ENCODE measurements around the gene GCA.

GCA gene

GRCh38 chr2:162337868-162338267 is 6.1 kb upstream of the GCA start:
- Histone ChIP-seq H3K27me3 (ENCODE audit: control insufficient read depth, insufficient read depth, low read length) (peaks cover 2% of the 10 kb centered on the region), H3K9me3 (ENCODE audit: control insufficient read depth, insufficient read depth, low read length) (no peaks in the 10 kb centered on the region), H3K4me1 (ENCODE audit: control insufficient read depth, insufficient read depth, low read length) (no peaks in the 10 kb centered on the region), H3K4me3 (ENCODE audit: low read depth, low read length) (no peak overlapping the region), H3K36me3 (ENCODE audit: control insufficient read depth, insufficient read depth, low read length) (no peaks in the 10 kb centered on the region), H3K9ac (ENCODE audit: low read depth, low read length) (no peak overlapping the region)

- H3K4me1 ChIP-seq (ENCODE audit: control insufficient read depth, insufficient read depth, low read length), result peaks cover 4% of the 10 kb centered on the region
- peaks cover 6% of the 10 kb centered on the region for H3K27me3 ChIP-seq (ENCODE audit: control insufficient read depth, insufficient read depth, low read length)
- no peaks in the 10 kb centered on the region for H3K36me3 ChIP-seq (ENCODE audit: control insufficient read depth, insufficient read depth, low read length)
- H3K9ac ChIP-seq (ENCODE audit: low read depth, low read length), result no peak overlapping the region
- H3K9me3 ChIP-seq (ENCODE audit: control insufficient read depth, insufficient read depth, low read length), result no peaks in the 10 kb centered on the region
- no peak overlapping the region for H3K4me3 ChIP-seq (ENCODE audit: low read depth, low read length)
Observed at GRCh38 chr2:162340822-162341221, 3.1 kb upstream of the GCA start.

GRCh38 chr2:162342321-162342720 is 1.6 kb upstream of the GCA start:
- Histone ChIP-seq H3K9ac (ENCODE audit: low read depth, low read length) (no peak overlapping the region), H3K4me1 (ENCODE audit: control insufficient read depth, insufficient read depth, low read length) (peaks cover 4% of the 10 kb centered on the region), H3K9me3 (ENCODE audit: control insufficient read depth, insufficient read depth, low read length) (no peaks in the 10 kb centered on the region), H3K4me3 (ENCODE audit: low read depth, low read length) (no peak overlapping the region), H3K36me3 (ENCODE audit: control insufficient read depth, insufficient read depth, low read length) (no peaks in the 10 kb centered on the region), H3K27me3 (ENCODE audit: control insufficient read depth, insufficient read depth, low read length) (peaks cover 6% of the 10 kb centered on the region)

GRCh38 chr2:162342841-162343240 is 1.1 kb upstream of the GCA start:
- Histone ChIP-seq H3K9ac (ENCODE audit: low read depth, low read length) (no peak overlapping the region), H3K4me3 (ENCODE audit: low read depth, low read length) (no peak overlapping the region), H3K4me1 (ENCODE audit: control insufficient read depth, insufficient read depth, low read length) (peaks cover 4% of the 10 kb centered on the region), H3K27me3 (ENCODE audit: control insufficient read depth, insufficient read depth, low read length) (peaks cover 6% of the 10 kb centered on the region), H3K36me3 (ENCODE audit: control insufficient read depth, insufficient read depth, low read length) (no peaks in the 10 kb centered on the region), H3K9me3 (ENCODE audit: control insufficient read depth, insufficient read depth, low read length) (no peaks in the 10 kb centered on the region)

GRCh38 chr2:162343492-162343823 is 474 bp upstream of the GCA start:
- Histone ChIP-seq H3K9ac (ENCODE audit: low read depth, low read length) (peak overlapping the region; percentile 19), H3K9me3 (ENCODE audit: control insufficient read depth, insufficient read depth, low read length) (no peaks in the 10 kb centered on the region), H3K4me3 (ENCODE audit: low read depth, low read length) (peak overlapping the region; percentile 69), H3K27me3 (ENCODE audit: control insufficient read depth, insufficient read depth, low read length) (peaks cover 6% of the 10 kb centered on the region), H3K4me1 (ENCODE audit: control insufficient read depth, insufficient read depth, low read length) (peaks cover 4% of the 10 kb centered on the region), H3K36me3 (ENCODE audit: control insufficient read depth, insufficient read depth, low read length) (no peaks in the 10 kb centered on the region)

- H3K9me3 ChIP-seq (ENCODE audit: control insufficient read depth, insufficient read depth, low read length), result no peaks in the 10 kb centered on the region
- no peaks in the 10 kb centered on the region for H3K36me3 ChIP-seq (ENCODE audit: control insufficient read depth, insufficient read depth, low read length)
- H3K4me1 ChIP-seq (ENCODE audit: control insufficient read depth, insufficient read depth, low read length), result peaks cover 4% of the 10 kb centered on the region
- peak overlapping the region; percentile 69 for H3K4me3 ChIP-seq (ENCODE audit: low read depth, low read length)
- H3K27me3 ChIP-seq (ENCODE audit: control insufficient read depth, insufficient read depth, low read length), result peaks cover 6% of the 10 kb centered on the region
- peak overlapping the region; percentile 2 for H3K9ac ChIP-seq (ENCODE audit: low read depth, low read length)
Observed at GRCh38 chr2:162344617-162344950, 652 bp downstream of the GCA start.

GRCh38 chr2:162365392-162365791 is 21.5 kb downstream of the GCA start:
- Histone ChIP-seq H3K36me3 (ENCODE audit: control insufficient read depth, insufficient read depth, low read length) (no peaks in the 10 kb centered on the region), H3K9me3 (ENCODE audit: control insufficient read depth, insufficient read depth, low read length) (no peaks in the 10 kb centered on the region), H3K27me3 (ENCODE audit: control insufficient read depth, insufficient read depth, low read length) (no peaks in the 10 kb centered on the region), H3K4me1 (ENCODE audit: control insufficient read depth, insufficient read depth, low read length) (no peaks in the 10 kb centered on the region), H3K4me3 (ENCODE audit: low read depth, low read length) (no peak overlapping the region), H3K9ac (ENCODE audit: low read depth, low read length) (no peak overlapping the region)

GRCh38 chr2:162368494-162368893 is 24.6 kb downstream of the GCA start:
- Histone ChIP-seq H3K9me3 (ENCODE audit: control insufficient read depth, insufficient read depth, low read length) (no peaks in the 10 kb centered on the region), H3K4me3 (ENCODE audit: low read depth, low read length) (no peak overlapping the region), H3K36me3 (ENCODE audit: control insufficient read depth, insufficient read depth, low read length) (no peaks in the 10 kb centered on the region), H3K27me3 (ENCODE audit: control insufficient read depth, insufficient read depth, low read length) (no peaks in the 10 kb centered on the region), H3K9ac (ENCODE audit: low read depth, low read length) (no peak overlapping the region), H3K4me1 (ENCODE audit: control insufficient read depth, insufficient read depth, low read length) (no peaks in the 10 kb centered on the region)

GRCh38 chr2:162369551-162369950 is 25.6 kb downstream of the GCA start:
- H3K4me3 ChIP-seq (ENCODE audit: low read depth, low read length), result no peak overlapping the region
- H3K9me3 ChIP-seq (ENCODE audit: control insufficient read depth, insufficient read depth, low read length), result no peaks in the 10 kb centered on the region
- H3K36me3 ChIP-seq (ENCODE audit: control insufficient read depth, insufficient read depth, low read length), result no peaks in the 10 kb centered on the region
- H3K9ac ChIP-seq (ENCODE audit: low read depth, low read length), result no peak overlapping the region
- no peaks in the 10 kb centered on the region for H3K4me1 ChIP-seq (ENCODE audit: control insufficient read depth, insufficient read depth, low read length)
- H3K27me3 ChIP-seq (ENCODE audit: control insufficient read depth, insufficient read depth, low read length), result no peaks in the 10 kb centered on the region

GRCh38 chr2:162370931-162371330 is 27.0 kb downstream of the GCA start:
- Histone ChIP-seq H3K9me3 (ENCODE audit: control insufficient read depth, insufficient read depth, low read length) (no peaks in the 10 kb centered on the region), H3K27me3 (ENCODE audit: control insufficient read depth, insufficient read depth, low read length) (no peaks in the 10 kb centered on the region), H3K36me3 (ENCODE audit: control insufficient read depth, insufficient read depth, low read length) (no peaks in the 10 kb centered on the region), H3K9ac (ENCODE audit: low read depth, low read length) (no peak overlapping the region), H3K4me1 (ENCODE audit: control insufficient read depth, insufficient read depth, low read length) (no peaks in the 10 kb centered on the region), H3K4me3 (ENCODE audit: low read depth, low read length) (no peak overlapping the region)

- H3K4me3 ChIP-seq (ENCODE audit: low read depth, low read length), result no peak overlapping the region
- H3K9me3 ChIP-seq (ENCODE audit: control insufficient read depth, insufficient read depth, low read length), result no peaks in the 10 kb centered on the region
- no peaks in the 10 kb centered on the region for H3K27me3 ChIP-seq (ENCODE audit: control insufficient read depth, insufficient read depth, low read length)
- H3K9ac ChIP-seq (ENCODE audit: low read depth, low read length), result no peak overlapping the region
- H3K4me1 ChIP-seq (ENCODE audit: control insufficient read depth, insufficient read depth, low read length), result no peaks in the 10 kb centered on the region
- no peaks in the 10 kb centered on the region for H3K36me3 ChIP-seq (ENCODE audit: control insufficient read depth, insufficient read depth, low read length)
Observed at GRCh38 chr2:162372818-162373217, 28.9 kb downstream of the GCA start.

GRCh38 chr2:162379719-162380580 is 36.0 kb downstream of the GCA start:
- no peak overlapping the region for H3K9ac ChIP-seq (ENCODE audit: low read depth, low read length)
- H3K4me3 ChIP-seq (ENCODE audit: low read depth, low read length), result no peak overlapping the region
- H3K36me3 ChIP-seq (ENCODE audit: control insufficient read depth, insufficient read depth, low read length), result no peaks in the 10 kb centered on the region
- H3K27me3 ChIP-seq (ENCODE audit: control insufficient read depth, insufficient read depth, low read length), result no peaks in the 10 kb centered on the region
- no peaks in the 10 kb centered on the region for H3K9me3 ChIP-seq (ENCODE audit: control insufficient read depth, insufficient read depth, low read length)
- H3K4me1 ChIP-seq (ENCODE audit: control insufficient read depth, insufficient read depth, low read length), result no peaks in the 10 kb centered on the region

Data from iPS-15b (cell line).